ENCODE measurements around the gene BEND3. TPM values are rescaled to one million over a fixed set of nuclear protein-coding genes. Genes with fewer than 3 reads are reported as not detected.
"Not testable (repeated sequence)": the region's sequence is repeated elsewhere in the genome, so short reads cannot be mapped to it uniquely, and the experiment has no call there.

BEND3 gene
- total and polyA plus RNA-seq, 7 donors, result 0.60 to 2.8 (median 1.1) TPM

DNA sequence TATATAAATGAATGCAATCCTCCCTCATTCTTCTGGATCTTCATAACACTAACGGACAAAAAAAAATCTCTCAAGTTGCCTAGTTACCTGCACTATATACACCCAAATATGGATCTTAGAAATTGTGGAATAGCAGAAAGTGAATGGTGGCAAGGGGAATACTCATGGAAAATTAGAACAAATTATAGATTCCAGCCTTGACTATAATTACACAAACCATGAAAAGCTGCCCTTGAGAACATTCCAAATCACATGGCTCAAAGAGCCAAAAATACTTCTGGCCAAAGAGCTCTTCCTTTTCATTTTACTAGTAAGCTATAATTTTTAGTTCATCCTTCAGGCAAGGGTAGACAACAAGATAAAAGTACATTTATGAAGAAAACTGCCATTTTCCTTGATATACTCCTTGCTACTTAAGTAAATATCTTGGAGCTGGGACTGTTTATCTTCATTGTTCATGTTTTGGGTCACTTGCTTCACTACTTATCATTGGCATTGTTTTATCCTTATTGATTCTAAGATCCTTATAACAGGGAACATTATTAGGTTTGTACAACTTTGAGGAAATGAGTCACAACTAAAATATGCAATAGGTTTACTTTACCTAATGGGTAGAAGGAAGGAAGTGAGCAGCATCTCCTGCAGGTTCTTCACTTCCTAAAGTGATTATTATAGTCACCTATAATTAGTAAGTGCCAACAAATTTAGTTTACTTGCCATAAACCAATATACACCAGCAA lies 93.7 kb downstream of the BEND3 start:
- Histone ChIP-seq H3K4me1 (no peaks in the 10 kb centered on the region), H3K27ac (no peak overlapping the region), H3K36me3 (no peaks in the 10 kb centered on the region), H3K9me3 (no peaks in the 10 kb centered on the region), H3K4me3 (no peak overlapping the region), H3K27me3 (no peaks in the 10 kb centered on the region)
- WGBS, 2 donors, result 82 to 85% methylated on average over 1 of the region's 1 CpG
- intact Hi-C loops (cut with DNase I), result no loop called here
- no peak for TF ChIP-seq POLR2A (IDR thresholded peaks at IDR 0.05)
- TF ChIP-seq, protein P1, sequence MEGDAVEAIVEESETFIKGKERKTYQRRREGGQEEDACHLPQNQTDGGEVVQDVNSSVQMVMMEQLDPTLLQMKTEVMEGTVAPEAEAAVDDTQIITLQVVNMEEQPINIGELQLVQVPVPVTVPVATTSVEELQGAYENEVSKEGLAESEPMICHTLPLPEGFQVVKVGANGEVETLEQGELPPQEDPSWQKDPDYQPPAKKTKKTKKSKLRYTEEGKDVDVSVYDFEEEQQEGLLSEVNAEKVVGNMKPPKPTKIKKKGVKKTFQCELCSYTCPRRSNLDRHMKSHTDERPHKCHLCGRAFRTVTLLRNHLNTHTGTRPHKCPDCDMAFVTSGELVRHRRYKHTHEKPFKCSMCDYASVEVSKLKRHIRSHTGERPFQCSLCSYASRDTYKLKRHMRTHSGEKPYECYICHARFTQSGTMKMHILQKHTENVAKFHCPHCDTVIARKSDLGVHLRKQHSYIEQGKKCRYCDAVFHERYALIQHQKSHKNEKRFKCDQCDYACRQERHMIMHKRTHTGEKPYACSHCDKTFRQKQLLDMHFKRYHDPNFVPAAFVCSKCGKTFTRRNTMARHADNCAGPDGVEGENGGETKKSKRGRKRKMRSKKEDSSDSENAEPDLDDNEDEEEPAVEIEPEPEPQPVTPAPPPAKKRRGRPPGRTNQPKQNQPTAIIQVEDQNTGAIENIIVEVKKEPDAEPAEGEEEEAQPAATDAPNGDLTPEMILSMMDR (IDR thresholded peaks at IDR 0.05), result no peak
- no peak for TF ChIP-seq EP300 (IDR thresholded peaks at IDR 0.05)
- TF ChIP-seq POLR2AphosphoS5 (IDR thresholded peaks at IDR 0.05), result no peak
- no peak for DNase-seq

DNA sequence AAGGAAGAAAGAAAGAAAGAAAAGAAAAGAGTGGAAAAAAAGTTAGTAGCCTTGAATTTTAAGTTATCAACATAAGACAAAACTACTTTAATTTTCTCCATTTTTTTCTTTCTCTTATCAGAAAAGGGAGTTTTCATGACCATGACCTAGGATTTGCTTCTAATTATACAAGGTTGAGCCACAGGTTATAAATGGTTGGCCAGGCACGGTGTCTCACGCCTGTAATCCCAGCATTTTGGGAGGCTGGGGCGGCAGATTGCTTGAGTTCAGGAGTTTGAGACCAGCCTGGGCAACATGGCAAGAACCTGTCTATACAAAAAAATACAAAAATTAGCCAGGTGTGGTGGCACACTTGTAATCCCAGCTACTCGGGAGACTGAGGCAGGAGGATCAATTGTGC lies 95.1 kb downstream of the BEND3 start:
- TF ChIP-seq, protein P1 (IDR thresholded peaks at IDR 0.05), result no peak
- TF ChIP-seq POLR2AphosphoS5 (IDR thresholded peaks at IDR 0.05), result no peak
- TF ChIP-seq POLR2A (IDR thresholded peaks at IDR 0.05), result no peak
- no peak for TF ChIP-seq EP300 (IDR thresholded peaks at IDR 0.05)
- no peak for DNase-seq
- Histone ChIP-seq H3K27me3 (no peaks in the 10 kb centered on the region), H3K27ac (no peak overlapping the region), H3K4me1 (no peaks in the 10 kb centered on the region), H3K4me3 (no peak overlapping the region), H3K9me3 (no peaks in the 10 kb centered on the region), H3K36me3 (no peaks in the 10 kb centered on the region)
- WGBS, 2 donors, result 74 to 85% methylated on average over 4 of the region's 4 CpGs
- intact Hi-C loops (cut with DNase I), result no loop called here

DNA sequence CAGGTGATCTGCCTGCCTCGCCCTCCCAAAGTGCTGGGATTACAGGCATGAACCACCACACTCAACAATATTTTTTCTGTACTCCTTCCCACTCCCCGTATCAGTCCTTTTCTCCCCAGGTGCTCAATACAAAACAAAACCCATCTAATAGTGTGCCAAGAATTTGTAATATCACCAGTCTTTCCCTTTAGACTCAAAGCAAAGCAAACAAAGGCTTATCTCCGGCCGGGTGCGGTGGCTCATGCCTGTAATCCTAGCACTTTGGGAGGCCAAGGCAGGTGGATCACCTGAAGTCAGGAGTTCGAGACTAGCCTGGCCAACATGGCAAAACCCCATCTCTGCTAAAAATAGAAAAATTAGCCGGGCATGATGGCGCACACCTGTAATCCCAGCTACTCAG lies 95.7 kb downstream of the BEND3 start:
- DNase-seq; H3K27me3 ChIP-seq; H3K4me3 ChIP-seq; H3K4me1 ChIP-seq; H3K27ac ChIP-seq; H3K9me3 ChIP-seq; H3K36me3 ChIP-seq; intact Hi-C loops (cut with DNase I): not testable (repeated sequence)
- 53 to 78% methylated on average over 8 of the region's 8 CpGs for WGBS, 2 donors

DNA sequence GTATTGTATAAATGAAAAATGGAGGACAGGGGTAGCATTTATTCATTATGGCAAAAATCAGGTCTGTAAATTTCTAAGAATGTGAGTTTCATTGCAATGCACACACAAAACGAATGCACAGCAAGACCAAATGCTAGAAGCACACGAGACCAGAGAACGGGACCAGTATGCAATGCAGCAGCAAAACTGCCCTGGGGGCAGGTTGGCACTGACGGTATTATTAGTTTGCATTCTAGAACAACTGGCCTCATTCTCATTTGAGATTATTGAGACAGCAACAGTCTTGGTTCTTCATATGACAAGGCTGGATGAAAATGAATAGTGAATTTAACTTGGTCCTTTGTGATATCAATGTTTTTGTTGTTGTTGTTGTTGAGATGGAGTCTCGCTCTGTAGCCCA lies 96.3 kb downstream of the BEND3 start:
- no peaks in the 10 kb centered on the region for H3K9me3 ChIP-seq
- DNase-seq, result no peak
- no peaks in the 10 kb centered on the region for H3K36me3 ChIP-seq
- no peak overlapping the region for H3K27ac ChIP-seq
- no peak overlapping the region for H3K4me3 ChIP-seq
- 95 to 98% methylated on average over 5 of the region's 5 CpGs for WGBS, 2 donors
- no peaks in the 10 kb centered on the region for H3K4me1 ChIP-seq
- no peak for TF ChIP-seq POLR2A (IDR thresholded peaks at IDR 0.05)
- no peak for TF ChIP-seq POLR2AphosphoS5 (IDR thresholded peaks at IDR 0.05)
- TF ChIP-seq, protein P1 (IDR thresholded peaks at IDR 0.05), result no peak
- TF ChIP-seq EP300 (IDR thresholded peaks at IDR 0.05), result no peak
- no peaks in the 10 kb centered on the region for H3K27me3 ChIP-seq
- intact Hi-C loops (cut with DNase I), result no loop called here

Small RNA genes within 50 kb of the gene (small RNA-seq; reads per million reads assigned to genes)
- gene RNU6-1299P, result 0 reads per million in 3 donors

Other genes with a start within 250 kb of the BEND3 start
- 10 to 100 TPM in 1 of 4 donors, 1 to 10 TPM in 3; 1.2 to 13.2 (median 3.9) TPM for gene CD24, start 140.8 kb downstream of the BEND3 start, total RNA-seq
- 1,000 to 10,000 TPM in 1 of 3 donors, 100 to 1,000 TPM in 2; 850 to 1,379 (median 865) TPM for gene CD24, start 140.8 kb downstream of the BEND3 start, polyA plus RNA-seq
- gene MTRES1, start 87.3 kb downstream of the BEND3 start, total RNA-seq, result 10 to 100 TPM; 11.1 to 22.7 (median 17.3) TPM
- gene MTRES1, start 87.3 kb downstream of the BEND3 start, polyA plus RNA-seq, result 10 to 100 TPM; 35.5 to 52.0 (median 37.8) TPM

Measured in sigmoid colon (tissue), 7 donors.